Parathyroid adenoma (tissue), 2 donors: ENCODE measurements around the gene PARD3B.

Experiments
- H2AFZ ChIP-seq: fragments of 300-600 bp; sonication (generic); one replicate; pipeline ENCODE4 v1.7.0; 2017; ENCODE audit warnings: antibody characterized with exemption, mild to moderate bottlenecking
- H3K27ac ChIP-seq: fragments of 300-600 bp; sonication (generic); one replicate; pipeline ENCODE4 v1.7.0; 2017
- H3K27me3 ChIP-seq: fragments of 300-600 bp; sonication (generic); one replicate; pipeline ENCODE4 v1.7.0; 2017; ENCODE audit warnings: low read length; ENCODE audit not compliant: control insufficient read depth, insufficient read depth
- H3K36me3 ChIP-seq: fragments of 300-600 bp; sonication (generic); one replicate; pipeline ENCODE4 v1.7.0; 2017; ENCODE audit warnings: low read length; ENCODE audit not compliant: control insufficient read depth, insufficient read depth
- H3K4me1 ChIP-seq: fragments of 300-600 bp; sonication (generic); one replicate; pipeline ENCODE4 v1.7.0; 2017; ENCODE audit warnings: control low read depth
- H3K4me2 ChIP-seq: fragments of 300-600 bp; sonication (generic); one replicate; pipeline ENCODE4 v1.7.0; 2017; ENCODE audit warnings: low read length
- H3K4me3 ChIP-seq: fragments of 300-600 bp; sonication (generic); one replicate; pipeline ENCODE4 v1.7.0; 2017; ENCODE audit warnings: low read depth, low read length
- H3K79me2 ChIP-seq: fragments of 300-600 bp; sonication (generic); one replicate; pipeline ENCODE4 v1.7.0; 2017; ENCODE audit warnings: control low read depth
- H3K9ac ChIP-seq: fragments of 300-600 bp; sonication (generic); one replicate; pipeline ENCODE4 v1.7.0; 2017; ENCODE audit warnings: mild to moderate bottlenecking
- H3K9me3 ChIP-seq: fragments of 300-600 bp; sonication (generic); one replicate; pipeline ENCODE4 v1.7.0; 2017; ENCODE audit warnings: low read length; ENCODE audit not compliant: control insufficient read depth
- TF ChIP-seq, protein P1 (sequence below): fragments of 300-600 bp; sonication (generic); IDR thresholded peaks from one replicate; pipeline ENCODE4 v1.7.0; 2017; ENCODE audit warnings: antibody characterized with exemption, mild to moderate bottlenecking
- donor health status: primary hyperparathyroidism.

Gene PARD3B

DNA sequence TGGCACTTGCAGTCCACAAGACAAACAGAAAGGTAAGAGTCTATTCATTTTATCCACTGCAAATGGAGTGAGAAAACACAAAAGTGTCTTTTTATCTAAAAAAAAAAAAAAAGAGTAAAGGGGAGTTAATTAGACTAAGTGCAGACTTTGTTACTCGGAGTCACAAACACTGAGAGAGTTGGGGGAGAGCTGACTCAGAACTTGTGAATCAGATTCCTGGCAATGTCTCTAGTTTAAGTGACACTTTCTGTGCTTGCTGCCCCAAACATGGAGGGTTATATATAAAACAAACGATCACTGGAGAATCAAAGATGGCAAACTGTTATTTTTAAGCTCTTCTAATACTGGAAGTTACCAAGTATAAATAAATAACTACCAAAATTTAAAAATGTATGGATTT lies 631.3 kb downstream of the PARD3B start:
- Histone ChIP-seq H3K79me2 (no peaks in the 10 kb centered on the region), H3K4me3 (no peak overlapping the region), H3K4me1 (no peaks in the 10 kb centered on the region), H3K27me3 (no peaks in the 10 kb centered on the region), H3K9ac (no peak overlapping the region), H3K27ac (no peak overlapping the region), H3K36me3 (no peaks in the 10 kb centered on the region), H2AFZ (no peak overlapping the region), H3K4me2 (no peak overlapping the region), H3K9me3 (no peaks in the 10 kb centered on the region)
- TF ChIP-seq, protein P1, sequence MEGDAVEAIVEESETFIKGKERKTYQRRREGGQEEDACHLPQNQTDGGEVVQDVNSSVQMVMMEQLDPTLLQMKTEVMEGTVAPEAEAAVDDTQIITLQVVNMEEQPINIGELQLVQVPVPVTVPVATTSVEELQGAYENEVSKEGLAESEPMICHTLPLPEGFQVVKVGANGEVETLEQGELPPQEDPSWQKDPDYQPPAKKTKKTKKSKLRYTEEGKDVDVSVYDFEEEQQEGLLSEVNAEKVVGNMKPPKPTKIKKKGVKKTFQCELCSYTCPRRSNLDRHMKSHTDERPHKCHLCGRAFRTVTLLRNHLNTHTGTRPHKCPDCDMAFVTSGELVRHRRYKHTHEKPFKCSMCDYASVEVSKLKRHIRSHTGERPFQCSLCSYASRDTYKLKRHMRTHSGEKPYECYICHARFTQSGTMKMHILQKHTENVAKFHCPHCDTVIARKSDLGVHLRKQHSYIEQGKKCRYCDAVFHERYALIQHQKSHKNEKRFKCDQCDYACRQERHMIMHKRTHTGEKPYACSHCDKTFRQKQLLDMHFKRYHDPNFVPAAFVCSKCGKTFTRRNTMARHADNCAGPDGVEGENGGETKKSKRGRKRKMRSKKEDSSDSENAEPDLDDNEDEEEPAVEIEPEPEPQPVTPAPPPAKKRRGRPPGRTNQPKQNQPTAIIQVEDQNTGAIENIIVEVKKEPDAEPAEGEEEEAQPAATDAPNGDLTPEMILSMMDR: no peak

GRCh38 chr2:205177546-205177945 lies 632.3 kb downstream of the PARD3B start:
- H3K9me3 ChIP-seq: no peaks in the 10 kb centered on the region
- no peaks in the 10 kb centered on the region for H3K27me3 ChIP-seq
- no peaks in the 10 kb centered on the region for H3K36me3 ChIP-seq
- no peak overlapping the region for H3K4me3 ChIP-seq
- no peaks in the 10 kb centered on the region for H3K4me1 ChIP-seq
- H2AFZ ChIP-seq: no peak overlapping the region
- no peak overlapping the region for H3K9ac ChIP-seq
- H3K27ac ChIP-seq: no peak overlapping the region
- H3K79me2 ChIP-seq: no peaks in the 10 kb centered on the region
- TF ChIP-seq, protein P1: no peak
- H3K4me2 ChIP-seq: no peak overlapping the region

DNA sequence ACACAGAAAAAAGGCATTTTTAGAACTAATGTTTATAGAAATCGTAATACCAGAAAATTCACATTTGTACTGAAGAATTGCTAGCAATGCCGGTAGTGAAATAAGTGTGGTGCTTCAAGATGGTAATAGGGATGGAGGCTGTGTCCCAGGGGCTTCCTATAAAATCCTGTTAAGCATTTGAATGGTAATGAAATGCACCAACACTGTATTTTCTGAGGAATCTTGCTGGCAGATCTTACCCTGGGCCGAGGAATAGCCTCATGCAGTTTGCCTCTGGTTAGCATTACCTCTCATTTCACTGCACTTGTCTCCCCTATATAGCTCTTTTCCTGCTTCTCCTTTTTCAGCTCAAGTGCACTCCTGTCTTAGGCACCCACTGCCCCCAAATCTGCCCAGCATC lies 635.5 kb downstream of the PARD3B start:
- H3K4me3 ChIP-seq: no peak overlapping the region
- no peaks in the 10 kb centered on the region for H3K36me3 ChIP-seq
- H3K4me2 ChIP-seq: no peak overlapping the region
- H3K27ac ChIP-seq: no peak overlapping the region
- H3K4me1 ChIP-seq: no peaks in the 10 kb centered on the region
- no peaks in the 10 kb centered on the region for H3K27me3 ChIP-seq
- H3K9me3 ChIP-seq: no peaks in the 10 kb centered on the region
- H3K9ac ChIP-seq: no peak overlapping the region
- H2AFZ ChIP-seq: no peak overlapping the region
- TF ChIP-seq, protein P1: no peak
- H3K79me2 ChIP-seq: no peaks in the 10 kb centered on the region

GRCh38 chr2:205187731-205188130 lies 642.5 kb downstream of the PARD3B start:
- H3K4me1 ChIP-seq: no peaks in the 10 kb centered on the region
- no peaks in the 10 kb centered on the region for H3K79me2 ChIP-seq
- H2AFZ ChIP-seq: no peak overlapping the region
- H3K36me3 ChIP-seq: no peaks in the 10 kb centered on the region
- H3K9ac ChIP-seq: no peak overlapping the region
- no peak overlapping the region for H3K4me2 ChIP-seq
- H3K27ac ChIP-seq: no peak overlapping the region
- no peaks in the 10 kb centered on the region for H3K27me3 ChIP-seq
- H3K4me3 ChIP-seq: no peak overlapping the region
- TF ChIP-seq, protein P1: no peak
- no peaks in the 10 kb centered on the region for H3K9me3 ChIP-seq

DNA sequence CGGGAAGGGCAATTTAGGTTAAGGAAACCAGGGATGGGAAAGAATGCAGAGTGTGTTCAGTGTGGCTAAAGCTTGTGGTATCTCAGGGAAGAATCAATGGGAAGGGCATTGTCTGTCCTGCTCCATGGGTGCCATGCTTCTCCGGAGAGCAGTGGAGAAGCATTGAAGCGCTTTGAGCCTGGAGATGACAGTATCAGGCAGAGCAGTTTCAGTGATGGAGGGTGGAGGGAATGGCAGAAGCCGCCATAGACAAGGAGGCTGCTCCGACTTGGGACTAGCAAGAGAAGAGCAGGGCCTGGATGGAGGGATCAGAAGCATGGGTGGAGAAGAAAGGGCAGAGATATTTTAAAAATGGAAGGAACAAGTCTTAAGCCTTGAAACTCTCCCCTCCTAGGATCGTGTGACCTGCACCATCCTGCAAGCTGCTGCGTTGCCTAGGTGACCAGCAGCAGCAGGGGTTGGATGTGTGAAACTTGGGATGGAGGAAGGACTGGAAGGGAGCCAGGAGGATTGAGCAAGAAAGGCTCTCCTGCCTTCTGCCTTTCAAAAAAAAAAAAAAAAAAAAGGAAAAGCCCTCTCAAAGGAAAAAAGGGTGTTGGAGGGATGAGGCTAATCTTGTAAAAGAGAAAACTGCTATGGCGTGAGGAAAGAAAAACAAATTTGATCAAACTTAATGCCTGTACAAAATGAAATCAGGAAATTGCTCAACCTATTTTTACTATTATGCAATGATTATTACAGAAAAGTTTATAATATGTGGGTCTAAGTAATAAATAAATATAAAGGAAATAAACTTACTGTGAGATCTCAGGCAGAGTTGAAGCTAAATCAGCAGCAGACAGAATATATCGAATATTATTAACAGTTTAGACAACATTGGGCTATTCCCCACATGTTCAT lies 643.2 kb downstream of the PARD3B start:
- Histone ChIP-seq H3K4me1 (no peaks in the 10 kb centered on the region), H2AFZ (no peak overlapping the region), H3K4me3 (no peak overlapping the region), H3K9me3 (no peaks in the 10 kb centered on the region), H3K27ac (no peak overlapping the region), H3K36me3 (no peaks in the 10 kb centered on the region), H3K4me2 (no peak overlapping the region), H3K9ac (no peak overlapping the region), H3K79me2 (no peaks in the 10 kb centered on the region), H3K27me3 (no peaks in the 10 kb centered on the region)
- TF ChIP-seq, protein P1: no peak
